CD4-positive, alpha-beta T cell (primary cell): Measurements from ENCODE around the gene EVA1B. TPM values are rescaled to one million over a fixed set of nuclear protein-coding genes. Genes with fewer than 3 reads are reported as not detected.

Source experiments
- ATAC-seq: fragments of 200-7000 bp; cut with Tn5 transposase; one replicate; pipeline ENCODE4 v1.10.0; 2022; ENCODE audit warnings: mild to moderate bottlenecking; ENCODE audit not compliant: poor library complexity
- CTCF ChIA-PET: fragments of 350-600 bp; sonication (Branson Sonifier 250); formaldehyde crosslinking; loops from one replicate; lab custom pipeline; 2021; ENCODE audit warnings: antibody characterized with exemption, inconsistent platforms; lab: Charles Lee
- POLR2A ChIA-PET: fragments of 350-600 bp; sonication (Branson Sonifier 250); formaldehyde crosslinking; loops from one replicate; lab custom pipeline; 2021; ENCODE audit warnings: antibody characterized with exemption, inconsistent platforms; lab: Charles Lee
- DNase-seq, 14 experiments: peaks; one replicate each; pipeline ENCODE4 v3.0.0-alpha.2; 2013 to 2020; ENCODE audit warnings: mixed read lengths in 2 of 14
- H3K27ac ChIP-seq, 2 donors: one replicate each; pipeline versions ENCODE4 v1.5.1 to v1.7.0; 2013; ENCODE audit warnings: low read length in 2 of 2, low read depth in 1 of 2, mild to moderate bottlenecking in 1 of 2
- H3K27me3 ChIP-seq, 2 experiments: 1 replicate in 1 of 2; 2 replicates in 1 of 2; pipeline versions ENCODE4 v1.6.1 to v1.7.0; 2013; ENCODE audit warnings: low read length in 2 of 2, control low read depth in 1 of 2, mild to moderate bottlenecking in 1 of 2, moderate library complexity in 1 of 2; ENCODE audit not compliant: insufficient read depth in 2 of 2, control insufficient read depth in 1 of 2
- H3K36me3 ChIP-seq: one replicate; pipeline ENCODE4 v1.6.1; 2013; ENCODE audit warnings: low read length, control low read depth; ENCODE audit not compliant: insufficient read depth
- H3K4me1 ChIP-seq: one replicate; pipeline ENCODE4 v1.6.1; 2013; ENCODE audit warnings: low read length, control low read depth; ENCODE audit not compliant: insufficient read depth
- H3K4me3 ChIP-seq: one replicate; pipeline ENCODE4 v1.5.1; 2013; ENCODE audit warnings: mild to moderate bottlenecking, low read length, moderate library complexity
- H3K9me3 ChIP-seq, 2 experiments: 1 replicate in 1 of 2; 2 replicates in 1 of 2; pipeline versions ENCODE4 v1.6.1 to v1.7.0; 2013; ENCODE audit warnings: low read length in 2 of 2, mild to moderate bottlenecking in 2 of 2, control low read depth in 1 of 2, moderate library complexity in 1 of 2; ENCODE audit not compliant: control insufficient read depth in 1 of 2, insufficient read depth in 1 of 2
- H3K27ac Mint-ChIP-seq: one replicate; pipeline ENCODE4 v1.8.0; 2020; ENCODE audit warnings: mixed read lengths
- H3K27me3 Mint-ChIP-seq: one replicate; pipeline ENCODE4 v1.8.0; 2021; ENCODE audit warnings: mixed read lengths
- H3K36me3 Mint-ChIP-seq: one replicate; pipeline ENCODE4 v1.8.0; 2021; ENCODE audit warnings: low read depth, mixed read lengths
- H3K4me1 Mint-ChIP-seq: one replicate; pipeline ENCODE4 v1.8.0; 2021; ENCODE audit warnings: low read depth, mixed read lengths
- H3K4me3 Mint-ChIP-seq: one replicate; pipeline ENCODE4 v1.8.0; 2020; ENCODE audit warnings: mild to moderate bottlenecking, mixed read lengths
- H3K9me3 Mint-ChIP-seq: one replicate; pipeline ENCODE4 v1.8.0; 2020; ENCODE audit warnings: mixed read lengths
- CTCF ChIP-seq: fragments of 200-600 bp; IDR thresholded peaks from one replicate; pipeline ENCODE4 v1.8.0; 2022; ENCODE audit warnings: antibody characterized with exemption, mild to moderate bottlenecking
- intact Hi-C, 2 experiments: fragments of 100-400 bp; cut with DNase I in 1 of 2; cut with micrococcal nuclease in 1 of 2; formaldehyde crosslinking; loops; one replicate each; pipeline versions ENCODE4 v1.15.1 to v1.9.0; 2023 to 2025; cut with DNase I, micrococcal nuclease
- total RNA-seq, 174 experiments: library from RNA in 2 of 174; stranded (reverse) in 2 of 174; gene quantifications; one replicate each; pipeline ENCODE4 v1.2.3 and lab custom pipeline; 2021 to 2026

EVA1B gene
- total RNA-seq, 2 experiments from 2014 or later = 1.5 to 1.8 TPM

GRCh38 chr1:36358514-36359084 lies 35.2 kb upstream of the EVA1B start:
- Mint-ChIP-seq H3K27ac (peak overlapping the region; percentile 94), H3K36me3 (peaks cover 81% of the 10 kb centered on the region), H3K4me3 (no peak overlapping the region), H3K27me3 (no peaks in the 10 kb centered on the region), H3K4me1 (peaks cover 10% of the 10 kb centered on the region), H3K9me3 (no peaks in the 10 kb centered on the region)
- intact Hi-C loops = no loop called here
- Histone ChIP-seq H3K9me3 (no peaks in the 10 kb centered on the region), H3K4me1 (peaks cover 25% of the 10 kb centered on the region), H3K4me3 (no peak overlapping the region), H3K27ac (no peak overlapping the region), H3K36me3 (peaks cover 70% of the 10 kb centered on the region), H3K27me3 (no peaks in the 10 kb centered on the region)
- ATAC-seq (no peak), DNase-seq (no peak)
- no peak for TF ChIP-seq CTCF
- ChIA-PET POLR2A (no interaction called here), CTCF (no interaction called here)

- CTCF ChIA-PET = interaction anchor here (0.8 kb wide), 1 partner anchor 14 kb away, joined by 3 read pairs; no protein-coding TSS in a partner anchor
- H3K36me3 ChIP-seq = peaks cover 66% of the 10 kb centered on the region
- H3K9me3 ChIP-seq = no peaks in the 10 kb centered on the region
- Mint-ChIP-seq H3K9me3 (no peaks in the 10 kb centered on the region), H3K27ac (peak overlapping the region; percentile 39), H3K36me3 (peaks cover 82% of the 10 kb centered on the region), H3K4me3 (no peak overlapping the region), H3K27me3 (no peaks in the 10 kb centered on the region), H3K4me1 (peaks cover 29% of the 10 kb centered on the region)
- no peak for TF ChIP-seq CTCF
- DNase-seq (no peak), ATAC-seq (no peak)
- H3K4me3 ChIP-seq = no peak overlapping the region
- H3K27me3 ChIP-seq = no peaks in the 10 kb centered on the region
- POLR2A ChIA-PET = interaction anchor here (0.8 kb wide), 1 partner anchor 11 kb away, joined by 5 read pairs; no protein-coding TSS in a partner anchor
- no peak overlapping the region for H3K27ac ChIP-seq
- peaks cover 31% of the 10 kb centered on the region for H3K4me1 ChIP-seq
- intact Hi-C loops = no loop called here
Measured at GRCh38 chr1:36355811-36356210, 32.4 kb upstream of the EVA1B start.

GRCh38 chr1:36354486-36354885 lies 31.0 kb upstream of the EVA1B start:
- Histone ChIP-seq H3K4me3 (no peak overlapping the region), H3K9me3 (no peaks in the 10 kb centered on the region), H3K27ac (no peak overlapping the region), H3K36me3 (peaks cover 69% of the 10 kb centered on the region), H3K4me1 (peaks cover 29% of the 10 kb centered on the region), H3K27me3 (no peaks in the 10 kb centered on the region)
- Mint-ChIP-seq H3K27ac (peak overlapping the region; percentile 51), H3K36me3 (peaks cover 80% of the 10 kb centered on the region), H3K4me1 (peaks cover 29% of the 10 kb centered on the region), H3K4me3 (no peak overlapping the region), H3K27me3 (no peaks in the 10 kb centered on the region), H3K9me3 (no peaks in the 10 kb centered on the region)
- ATAC-seq (no peak), DNase-seq (no peak)
- CTCF ChIA-PET = interaction anchor here (1.2 kb wide), 1 partner anchor 14 kb away, joined by 5 read pairs; no protein-coding TSS in a partner anchor
- intact Hi-C loops = loop anchor here in 1 of 2 experiments (5.0 kb wide), 1 partner anchor 47 kb away; the partner anchor contains the start of gene SH3D21
- POLR2A ChIA-PET = interaction anchor here (1.3 to 7.0 kb wide), 2 partner anchors 12 to 31 kb away, joined by 4 to 73 read pairs; partner anchors contain the start of gene STK40
- no peak for TF ChIP-seq CTCF
